Neural cell (in vitro differentiated cells): ENCODE measurements around the gene AS3MT. TPM values are rescaled to one million over a fixed set of nuclear protein-coding genes. Genes with fewer than 3 reads are reported as not detected.
"Not testable (repeated sequence)": the region's sequence is repeated elsewhere in the genome, so short reads cannot be mapped to it uniquely, and the experiment has no call there.

Experiments used
- H2AFZ ChIP-seq: fragments of 200-600, 300-800 bp; sonication (generic), shearing (Covaris generic); 2 replicates; pipeline ENCODE4 v1.6.0; 2014; ENCODE audit warnings: low read depth, mild to moderate bottlenecking, antibody characterized with exemption, low read length, moderate library complexity
- H3F3A ChIP-seq: fragments of 200-600 bp; shearing (Covaris generic); 2 replicates; pipeline ENCODE4 v1.6.1; 2016; ENCODE audit warnings: mild to moderate bottlenecking, moderate library complexity, mixed read lengths, antibody characterized with exemption, low read length; ENCODE audit not compliant: insufficient read depth, poor library complexity, severe bottlenecking
- H3K27ac ChIP-seq: fragments of 200-600, 300-800 bp; sonication (generic), shearing (Covaris generic); 2 replicates; pipeline ENCODE4 v1.5.1; 2014; ENCODE audit warnings: mild to moderate bottlenecking, low read length, moderate library complexity
- H3K27me3 ChIP-seq: fragments of 300-800, 200-600 bp; sonication (generic), shearing (Covaris generic); 2 replicates; pipeline ENCODE4 v1.6.0; 2014; ENCODE audit warnings: mild to moderate bottlenecking, low read depth, low read length, moderate library complexity; ENCODE audit not compliant: insufficient read depth
- H3K36me3 ChIP-seq: fragments of 300-800, 200-600 bp; sonication (generic), shearing (Covaris generic); 2 replicates; pipeline ENCODE4 v1.5.1; 2014; ENCODE audit warnings: mild to moderate bottlenecking, antibody characterized with exemption, low read length, moderate library complexity; ENCODE audit not compliant: insufficient read depth
- H3K4me2 ChIP-seq: fragments of 300-800, 200-600 bp; sonication (generic), shearing (Covaris generic); 2 replicates; pipeline ENCODE4 v1.6.0; 2014; ENCODE audit warnings: mild to moderate bottlenecking, low read length
- H3K4me3 ChIP-seq: fragments of 300-800, 200-600 bp; sonication (generic), shearing (Covaris generic); 2 replicates; pipeline ENCODE4 v1.5.1; 2014; ENCODE audit warnings: mild to moderate bottlenecking, low read length, moderate library complexity
- H3K79me2 ChIP-seq: fragments of 200-600 bp; shearing (Covaris generic); replicated peaks from 2 replicates; pipeline ENCODE4 v1.6.0; 2014; ENCODE audit warnings: mild to moderate bottlenecking, low read length, moderate library complexity; ENCODE audit not compliant: insufficient read depth
- H3K9ac ChIP-seq: fragments of 300-800, 200-600 bp; sonication (generic), shearing (Covaris generic); 2 replicates; pipeline ENCODE4 v1.6.1; 2016; ENCODE audit warnings: mild to moderate bottlenecking, low read length, mixed read lengths
- H3K9me2 ChIP-seq: fragments of 200-600 bp; shearing (Covaris generic); 2 replicates; pipeline ENCODE4 v1.6.1; 2016; ENCODE audit warnings: mild to moderate bottlenecking, low read length, mixed read lengths; ENCODE audit not compliant: insufficient read depth
- H3K9me3 ChIP-seq: fragments of 200-600, 300-800 bp; sonication (generic), shearing (Covaris generic); 2 replicates; pipeline ENCODE4 v1.6.1; 2016; ENCODE audit warnings: mild to moderate bottlenecking, mixed run types, low read length, moderate library complexity, mixed read lengths
- H4K20me1 ChIP-seq: fragments of 200-600 bp; shearing (Covaris generic); 2 replicates; pipeline ENCODE4 v1.6.1; 2016; ENCODE audit warnings: mild to moderate bottlenecking, mixed run types; ENCODE audit not compliant: insufficient read depth
- CTCF ChIP-seq: fragments of 450-650 bp; IDR thresholded peaks from 2 replicates; pipeline ENCODE4 v1.5.1; 2014; ENCODE audit warnings: antibody characterized with exemption, mild to moderate bottlenecking, moderate library complexity; ENCODE audit not compliant: poor library complexity, severe bottlenecking
- EP300 ChIP-seq: fragments of 450-650 bp; conservative IDR thresholded peaks from 2 replicates; pipeline ENCODE4 v1.6.1; 2014; ENCODE audit warnings: antibody characterized with exemption, mild to moderate bottlenecking, moderate library complexity; ENCODE audit not compliant: poor library complexity, severe bottlenecking
- EZH2 ChIP-seq: fragments of 200-600, 300-800 bp; shearing (Covaris generic), sonication (generic); IDR thresholded peaks from 2 replicates; pipeline ENCODE4 v1.6.1; 2014; ENCODE audit warnings: antibody characterized with exemption, low read length, borderline replicate concordance, mild to moderate bottlenecking; ENCODE audit not compliant: insufficient read depth, poor library complexity, severe bottlenecking
- MXI1 ChIP-seq: fragments of 450-650 bp; conservative IDR thresholded peaks from 2 replicates; pipeline ENCODE4 v1.6.1; 2014; ENCODE audit warnings: antibody characterized with exemption, mild to moderate bottlenecking; ENCODE audit not compliant: poor library complexity, severe bottlenecking
- POLR2AphosphoS5 ChIP-seq: IDR thresholded peaks from 2 replicates; pipeline ENCODE4 v1.6.1; 2012
- RAD21 ChIP-seq: fragments of 450-650 bp; conservative IDR thresholded peaks from 2 replicates; pipeline ENCODE4 v1.6.1; 2014; ENCODE audit warnings: antibody characterized with exemption, mild to moderate bottlenecking, moderate library complexity
- REST ChIP-seq: IDR thresholded peaks from 2 replicates; pipeline ENCODE4 v1.6.1; 2012; ENCODE audit warnings: borderline replicate concordance
- SMC3 ChIP-seq: fragments of 450-650 bp; conservative IDR thresholded peaks from 2 replicates; pipeline ENCODE4 v1.6.1; 2014; ENCODE audit warnings: antibody characterized with exemption, mild to moderate bottlenecking, moderate library complexity; ENCODE audit not compliant: poor library complexity
- TAF1 ChIP-seq: IDR thresholded peaks from 2 replicates; pipeline ENCODE4 v1.6.1; 2012; ENCODE audit warnings: low read depth
- polyA plus RNA-seq: library from polyadenylated mRNA; depleted of rRNA; stranded (reverse); fragments of >200 nt; gene quantifications from 2 replicates; pipeline ENCODE4 v1.2.3, GENCODE V29; 2014

AS3MT gene
- polyA plus RNA-seq, 1 donor from 2014 or later = 17.6 TPM

DNA sequence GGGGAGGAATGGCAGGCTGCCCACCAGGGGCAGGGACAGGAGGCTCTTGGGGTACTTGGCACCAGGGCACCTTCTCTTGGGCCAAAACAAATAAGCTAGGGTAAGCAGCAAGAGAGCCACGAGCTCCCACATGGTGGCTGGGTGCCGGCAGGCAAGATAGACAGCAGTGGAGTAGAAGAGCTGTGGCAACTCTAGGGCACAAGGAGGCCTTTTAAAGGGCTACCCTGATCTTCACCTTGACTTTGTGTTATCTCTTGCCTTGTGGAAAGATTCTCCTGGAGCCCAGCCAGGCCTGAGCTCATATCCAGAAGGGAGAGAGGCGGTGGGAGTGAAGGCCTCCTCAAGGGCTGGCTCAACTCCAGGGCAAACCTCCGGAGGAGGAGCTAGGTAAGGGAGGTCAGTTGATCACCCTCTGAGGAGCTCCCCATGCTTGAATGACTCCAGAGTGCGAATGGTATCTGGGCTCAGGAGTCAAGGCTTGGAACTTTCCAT, 32.0 kb upstream of the AS3MT start, which contains the start of gene CYP17A1:
Gene CYP17A1, minus strand, starts transcription at position 184 of the 492 bp plus-strand sequence. Its CDS starts 52 bp downstream, at position 132.
- H3K79me2 ChIP-seq = no peaks in the 10 kb centered on the region
- no peaks in the 10 kb centered on the region for H3K36me3 ChIP-seq
- no peak within 1 kb of the TSS for H3K27ac ChIP-seq
- TF ChIP-seq TAF1 (no peak), CTCF (no peak)
- no peak within 1 kb of the TSS for H3K9ac ChIP-seq
- no peaks in the 10 kb centered on the region for H3F3A ChIP-seq
- H3K4me2 ChIP-seq = no peak within 1 kb of the TSS
- H2AFZ ChIP-seq = no peak within 1 kb of the TSS
- no peak within 1 kb of the TSS for H3K4me3 ChIP-seq
- no peaks in the 10 kb centered on the region for H3K27me3 ChIP-seq
- no peaks in the 10 kb centered on the region for H4K20me1 ChIP-seq
- no peaks in the 10 kb centered on the region for H3K9me2 ChIP-seq
- no peaks in the 10 kb centered on the region for H3K9me3 ChIP-seq

DNA sequence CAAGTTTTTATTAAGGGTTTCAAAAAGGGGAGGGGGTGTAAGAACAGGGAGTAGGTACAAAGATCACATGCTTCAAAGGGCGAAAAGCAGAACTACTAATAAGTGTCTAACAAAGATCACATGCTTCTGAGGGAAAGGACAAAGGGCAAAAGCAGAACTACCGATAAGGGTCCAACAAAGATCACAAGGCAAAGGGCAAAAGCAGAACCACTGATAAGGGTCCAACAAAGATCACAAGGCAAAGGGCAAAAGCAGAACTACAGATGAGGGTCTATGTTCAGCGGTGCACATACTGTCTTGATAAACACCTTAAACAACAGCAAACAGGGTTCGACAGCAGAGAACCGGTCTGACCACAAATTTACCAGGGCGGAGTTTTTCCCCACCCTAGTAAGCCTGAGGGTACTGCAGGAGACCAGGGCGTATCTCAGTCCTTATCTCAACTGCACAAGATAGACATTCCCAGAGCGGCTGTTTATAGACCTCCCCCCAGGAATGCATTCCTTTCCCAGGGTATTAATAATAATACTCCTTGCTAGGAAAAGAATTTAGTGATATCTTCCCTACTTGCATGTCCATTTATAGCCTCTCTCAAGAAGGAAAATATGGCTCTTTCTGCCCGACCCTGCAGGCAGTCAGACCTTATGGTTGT, 30.9 kb upstream of the AS3MT start:
- not testable (repeated sequence) for H3K36me3 ChIP-seq, H2AFZ ChIP-seq, H4K20me1 ChIP-seq, H3K4me2 ChIP-seq, H3K79me2 ChIP-seq, H3F3A ChIP-seq, H3K27me3 ChIP-seq, H3K27ac ChIP-seq, H3K4me3 ChIP-seq, H3K9ac ChIP-seq, H3K9me2 ChIP-seq, H3K9me3 ChIP-seq

- H3K9me2 ChIP-seq = no peaks in the 10 kb centered on the region
- no peaks in the 10 kb centered on the region for H3F3A ChIP-seq
- no peak overlapping the region for H3K4me3 ChIP-seq
- no peak overlapping the region for H3K9ac ChIP-seq
- H2AFZ ChIP-seq = no peak overlapping the region
- no peaks in the 10 kb centered on the region for H3K27me3 ChIP-seq
- TF ChIP-seq EP300 (no peak), TAF1 (no peak), SMC3 (no peak), EZH2 (no peak), RAD21 (no peak), MXI1 (no peak), REST (no peak), POLR2AphosphoS5 (no peak)
- H3K4me2 ChIP-seq = no peak overlapping the region
- no peak overlapping the region for H3K27ac ChIP-seq
- H4K20me1 ChIP-seq = no peaks in the 10 kb centered on the region
- no peaks in the 10 kb centered on the region for H3K79me2 ChIP-seq
- no peaks in the 10 kb centered on the region for H3K36me3 ChIP-seq
- no peaks in the 10 kb centered on the region for H3K9me3 ChIP-seq
These were observed 27.4 kb upstream of the AS3MT start for GRCh38 chr10:102841827-102842345.

DNA sequence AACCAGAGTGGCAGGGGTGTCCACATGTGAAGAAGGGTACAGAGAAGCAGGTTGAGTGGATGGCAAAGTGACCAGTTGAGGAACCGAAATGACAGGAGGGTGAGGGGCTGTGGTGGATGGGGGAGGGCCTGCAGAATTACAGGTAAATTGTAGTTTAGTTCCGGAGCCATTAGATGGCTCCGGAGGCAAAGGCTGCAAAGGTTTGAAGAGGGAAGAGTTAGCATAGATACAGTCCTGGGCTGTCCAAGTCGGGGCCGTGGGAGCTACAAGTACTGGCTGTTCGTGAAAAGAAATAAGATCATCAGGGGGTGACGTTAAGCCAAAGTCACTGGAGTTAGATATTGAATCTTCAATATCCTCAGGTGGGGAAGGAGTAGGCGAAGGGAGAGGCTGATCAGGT, 26.1 kb upstream of the AS3MT start:
- H3K27ac ChIP-seq, H3K4me2 ChIP-seq, H3K9me2 ChIP-seq, H3K4me3 ChIP-seq, H3K27me3 ChIP-seq, H3F3A ChIP-seq, H3K9me3 ChIP-seq, H2AFZ ChIP-seq, H3K9ac ChIP-seq, H3K36me3 ChIP-seq, H3K79me2 ChIP-seq, H4K20me1 ChIP-seq: not testable (repeated sequence)

GRCh38 chr10:102844190-102844776, 25.0 kb upstream of the AS3MT start:
- H3K9ac ChIP-seq, H3K27me3 ChIP-seq, H3K9me2 ChIP-seq, H3K36me3 ChIP-seq, H3F3A ChIP-seq, H2AFZ ChIP-seq, H3K4me3 ChIP-seq, H3K4me2 ChIP-seq, H3K9me3 ChIP-seq, H4K20me1 ChIP-seq, H3K27ac ChIP-seq, H3K79me2 ChIP-seq: not testable (repeated sequence)
